Memory B cell (primary cell): ENCODE data around the gene ANKRD10.
"Not testable (repeated sequence)": the region's sequence is repeated elsewhere in the genome, so short reads cannot be mapped to it uniquely, and the experiment has no call there.

Experiments
- ATAC-seq: fragments of 150-1000 bp; cut with Tn5 transposase; 2 replicates; pipeline ENCODE4 v1.10.0; 2021; ENCODE audit warnings: low read depth, mild to moderate bottlenecking, moderate library complexity
- DNase-seq, 2 donors: peaks; one replicate each; pipeline ENCODE4 v3.0.0; 2022; ENCODE audit warnings: low spot score in 2 of 2
- H3K27ac Mint-ChIP-seq: one replicate; pipeline ENCODE4 v1.8.0; 2022; ENCODE audit warnings: mild to moderate bottlenecking, moderate library complexity, mixed read lengths
- H3K27me3 Mint-ChIP-seq: one replicate; pipeline ENCODE4 v1.8.0; 2022; ENCODE audit warnings: mixed read lengths
- H3K36me3 Mint-ChIP-seq: one replicate; pipeline ENCODE4 v1.8.0; 2022; ENCODE audit warnings: mild to moderate bottlenecking, mixed read lengths
- H3K4me1 Mint-ChIP-seq: one replicate; pipeline ENCODE4 v1.8.0; 2022; ENCODE audit warnings: mixed read lengths
- H3K4me3 Mint-ChIP-seq: one replicate; pipeline ENCODE4 v1.8.0; 2022; ENCODE audit warnings: mild to moderate bottlenecking, moderate library complexity, mixed read lengths
- H3K9me3 Mint-ChIP-seq: one replicate; pipeline ENCODE4 v1.8.0; 2022; ENCODE audit warnings: mixed read lengths

Gene ANKRD10

DNA sequence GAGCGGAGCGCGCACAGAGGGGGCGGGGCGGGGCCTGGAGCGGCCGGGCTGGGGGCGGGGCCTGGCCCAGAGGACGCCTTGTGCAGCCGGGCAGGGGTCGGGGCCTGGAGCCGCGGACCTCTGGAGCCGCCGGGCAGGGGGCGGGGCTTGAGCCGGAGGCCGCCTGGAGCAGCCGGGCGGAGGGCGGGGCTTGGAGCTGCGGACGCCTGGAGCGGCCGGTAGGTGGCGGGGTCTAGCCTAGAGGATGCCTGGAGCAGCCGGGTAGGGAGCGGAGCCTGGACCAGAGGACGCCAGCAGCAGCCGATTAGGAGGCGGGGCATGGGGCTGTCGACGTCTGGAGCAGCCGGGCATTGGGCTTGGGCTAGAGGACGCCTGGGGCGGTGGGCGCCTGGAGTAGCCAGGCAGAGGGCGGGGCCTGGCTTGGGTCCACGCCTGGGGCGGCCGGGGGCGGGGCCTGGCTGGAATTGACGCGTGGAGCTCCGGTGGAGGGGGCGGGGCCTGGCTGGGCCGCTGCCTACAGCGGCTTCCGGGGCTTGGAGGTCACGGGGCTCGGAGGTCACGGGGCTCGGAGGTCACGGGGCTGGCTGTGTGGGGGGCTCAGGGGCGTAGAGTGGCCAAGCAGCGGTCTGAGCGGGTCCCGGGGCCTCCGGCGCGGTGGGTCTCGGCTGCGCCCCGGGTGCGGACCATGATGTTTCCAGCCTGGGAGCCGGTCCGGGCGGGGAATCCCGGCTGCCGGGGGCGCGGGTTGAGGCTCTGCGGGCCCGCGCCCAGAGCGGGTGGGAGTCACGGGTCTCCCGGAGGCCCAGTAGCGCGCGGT lies at the start of gene ANKRD10:
ANKRD10 (minus strand) TSS at position 13 of the 817 bp plus-strand sequence. CDS start 135 bp downstream, outside the sequence.
- H3K9me3 Mint-ChIP-seq = no peaks in the 10 kb centered on the region
- peaks cover 42% of the 10 kb centered on the region for H3K4me1 Mint-ChIP-seq
- DNase-seq = peak; percentile 96 to 97
- no peaks in the 10 kb centered on the region for H3K27me3 Mint-ChIP-seq
- peak within 1 kb of the TSS; percentile 95 for H3K27ac Mint-ChIP-seq
- ATAC-seq = peak; percentile 70
- H3K4me3 Mint-ChIP-seq = peak within 1 kb of the TSS; percentile 97
- peaks cover 2% of the 10 kb centered on the region for H3K36me3 Mint-ChIP-seq

DNA sequence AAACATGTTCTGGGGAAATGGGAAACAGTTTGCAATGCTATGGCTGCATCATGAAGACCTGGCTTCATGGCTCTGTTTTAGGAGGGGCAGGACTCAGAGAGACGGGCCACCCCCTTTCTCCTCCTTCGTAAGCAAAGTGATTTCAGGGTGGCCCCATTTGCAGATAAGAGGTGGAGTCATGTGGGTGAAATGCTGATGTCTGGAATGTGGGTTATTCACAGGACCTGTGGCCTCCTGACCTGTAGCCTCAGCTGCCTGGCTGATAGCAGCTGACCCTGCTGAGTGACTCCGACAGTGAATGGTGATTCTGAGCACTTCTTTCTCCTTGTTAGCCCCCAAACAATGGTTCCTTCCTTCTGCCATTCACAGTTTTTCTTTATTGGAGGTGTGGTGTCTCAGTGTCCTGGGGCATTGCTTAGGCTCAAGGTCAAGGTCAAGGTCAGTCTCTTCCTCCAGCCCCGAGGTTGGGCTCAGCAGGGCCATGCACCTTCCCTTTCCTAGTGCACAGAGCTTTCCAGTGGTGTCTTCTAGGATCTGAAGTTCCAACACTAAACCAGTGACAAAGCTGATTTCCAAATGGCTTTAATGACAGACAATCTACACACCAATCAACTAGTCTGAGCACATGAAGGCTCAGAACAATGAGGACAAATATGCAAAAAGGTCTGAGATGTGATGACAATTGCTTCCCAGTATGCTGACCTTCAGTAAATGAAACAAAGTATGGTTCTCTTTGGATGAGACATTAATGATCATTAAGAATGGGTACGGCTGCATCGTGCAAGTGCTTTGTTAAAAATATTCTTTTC lies 49.6 kb upstream of the ANKRD10 start:
- Mint-ChIP-seq H3K27ac (no peak overlapping the region), H3K27me3 (peaks cover 4% of the 10 kb centered on the region), H3K4me3 (no peak overlapping the region), H3K9me3 (peaks cover 15% of the 10 kb centered on the region), H3K36me3 (peaks cover 8% of the 10 kb centered on the region), H3K4me1 (no peaks in the 10 kb centered on the region)
- no peak for ATAC-seq
- no peak for DNase-seq

DNA sequence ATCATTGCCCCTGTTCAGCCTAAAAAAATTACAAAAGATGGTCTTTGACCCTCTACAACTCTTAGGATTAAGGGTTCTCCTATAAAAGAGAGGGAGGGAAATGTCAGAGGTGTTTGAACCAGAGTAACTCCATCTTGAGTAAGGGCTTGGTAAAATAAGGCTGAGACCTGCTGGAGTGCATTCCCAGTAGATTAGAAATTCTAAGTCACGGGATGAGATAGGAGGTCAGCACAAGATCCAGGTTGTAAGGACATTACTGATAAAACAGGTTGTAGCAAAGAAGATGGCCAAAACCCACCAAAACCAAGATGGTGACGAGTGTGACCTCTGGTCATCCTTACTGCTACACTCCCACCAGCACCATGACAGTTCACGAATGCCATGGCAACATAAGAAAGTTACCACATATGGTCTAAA lies 48.7 kb upstream of the ANKRD10 start:
- Mint-ChIP-seq H3K9me3 (peaks cover 15% of the 10 kb centered on the region), H3K27me3 (peaks cover 4% of the 10 kb centered on the region), H3K27ac (no peak overlapping the region), H3K4me1 (no peaks in the 10 kb centered on the region), H3K36me3 (peaks cover 8% of the 10 kb centered on the region), H3K4me3 (no peak overlapping the region)
- DNase-seq (no peak), ATAC-seq (no peak)

DNA sequence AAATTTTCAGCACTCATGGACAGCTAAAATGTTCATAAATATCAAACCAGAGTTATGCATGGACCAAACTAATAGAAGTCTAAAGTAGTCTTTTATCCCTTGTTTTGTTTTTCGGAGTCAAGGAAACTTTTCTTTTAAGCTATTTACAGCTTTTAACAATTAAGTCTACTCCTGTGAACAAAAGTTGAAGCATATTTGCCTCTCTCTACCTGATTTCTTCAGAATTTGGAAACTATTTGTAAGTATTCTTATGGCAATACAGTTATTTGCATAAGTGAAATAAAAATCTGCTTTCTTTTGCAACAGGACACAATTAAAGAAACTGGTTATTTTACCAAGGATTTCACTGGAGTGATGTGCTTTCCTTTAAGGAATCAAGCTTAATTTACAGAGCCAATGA lies 47.1 kb upstream of the ANKRD10 start:
- Mint-ChIP-seq H3K27me3 (peaks cover 2% of the 10 kb centered on the region), H3K36me3 (peaks cover 8% of the 10 kb centered on the region), H3K27ac (no peak overlapping the region), H3K9me3 (peaks cover 13% of the 10 kb centered on the region), H3K4me1 (no peaks in the 10 kb centered on the region), H3K4me3 (no peak overlapping the region)
- no peak for DNase-seq
- ATAC-seq = no peak

DNA sequence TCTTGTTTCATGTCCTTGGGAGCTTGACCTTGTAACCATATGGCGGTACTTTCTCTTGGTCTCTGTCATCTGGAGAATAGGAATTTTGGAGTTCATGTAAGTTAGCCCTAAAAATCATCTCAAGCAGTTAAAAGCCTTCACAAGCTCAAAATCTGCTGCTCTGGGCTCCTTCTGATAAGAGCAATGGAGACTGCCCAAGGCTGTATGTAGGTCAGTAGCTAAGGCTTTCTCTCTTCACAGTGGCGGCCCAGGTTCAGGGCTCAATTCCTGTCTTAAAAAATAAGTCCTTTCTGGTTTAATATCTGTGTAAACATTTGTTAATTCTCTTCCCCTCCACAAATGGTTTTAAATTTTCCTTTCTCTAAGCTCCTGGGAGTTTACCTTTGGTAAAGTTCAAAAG lies 45.3 kb upstream of the ANKRD10 start:
- Mint-ChIP-seq H3K9me3 (peaks cover 7% of the 10 kb centered on the region), H3K4me1 (no peaks in the 10 kb centered on the region), H3K27ac (no peak overlapping the region), H3K36me3 (peaks cover 3% of the 10 kb centered on the region), H3K4me3 (no peak overlapping the region), H3K27me3 (no peaks in the 10 kb centered on the region)
- DNase-seq (no peak), ATAC-seq (no peak)

DNA sequence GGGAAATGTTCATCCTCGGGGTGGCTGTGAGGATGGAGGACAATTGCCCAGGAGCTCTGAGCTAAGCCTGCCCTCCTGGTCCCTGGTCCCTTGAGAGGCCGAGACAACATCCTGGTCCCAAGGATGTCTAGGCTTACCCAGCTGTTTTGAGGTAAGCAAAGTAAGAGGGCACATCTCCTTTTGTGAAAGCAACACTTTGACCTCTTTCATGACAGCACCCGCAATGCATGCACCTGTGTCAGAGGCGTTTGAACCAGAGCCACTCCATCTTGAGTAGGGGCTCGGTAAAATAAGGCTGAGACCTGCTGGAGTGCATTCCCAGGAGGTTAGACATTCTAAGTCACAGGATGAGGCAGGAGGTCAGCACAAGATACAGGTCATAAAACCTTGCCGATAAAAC lies 43.1 kb upstream of the ANKRD10 start:
- DNase-seq (no peak), ATAC-seq (no peak)
- Mint-ChIP-seq H3K9me3 (peaks cover 2% of the 10 kb centered on the region), H3K27ac (no peak overlapping the region), H3K4me1 (no peaks in the 10 kb centered on the region), H3K27me3 (no peaks in the 10 kb centered on the region), H3K36me3 (no peaks in the 10 kb centered on the region), H3K4me3 (no peak overlapping the region)

DNA sequence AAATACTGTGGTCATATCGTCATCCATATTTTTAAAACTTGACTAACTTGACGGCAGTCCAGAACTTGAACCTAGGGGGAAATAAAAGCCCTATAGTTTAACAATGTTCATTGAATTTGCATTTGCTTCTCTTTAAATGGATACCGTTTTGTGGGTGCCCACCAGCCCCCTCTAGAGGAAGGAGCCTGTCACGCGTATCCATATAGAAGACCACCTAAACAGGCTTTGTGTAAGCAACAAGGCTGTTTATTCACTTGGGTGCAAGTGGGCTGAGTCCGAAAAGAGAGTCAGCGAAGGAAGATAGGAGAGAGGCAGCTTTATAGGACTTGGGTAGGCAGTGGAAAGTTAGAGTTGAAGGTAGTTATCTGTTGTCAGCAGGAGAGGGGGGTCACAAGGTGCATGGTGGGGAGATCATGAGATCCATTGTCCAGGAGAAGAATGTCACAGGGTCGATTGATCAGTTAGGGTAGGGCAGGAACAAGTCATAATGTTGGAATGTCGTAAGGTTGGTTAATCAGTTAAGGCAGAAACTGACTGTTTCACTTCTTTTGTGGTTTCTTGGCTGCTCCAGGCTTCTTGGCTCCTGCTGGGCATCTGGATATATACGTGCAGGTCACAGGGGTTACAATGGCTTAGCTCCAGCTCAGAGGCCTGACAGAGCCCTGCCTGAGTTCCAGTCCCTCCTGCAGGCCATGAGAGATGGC lies 42.5 kb upstream of the ANKRD10 start:
- no peak overlapping the region for H3K27ac Mint-ChIP-seq

DNA sequence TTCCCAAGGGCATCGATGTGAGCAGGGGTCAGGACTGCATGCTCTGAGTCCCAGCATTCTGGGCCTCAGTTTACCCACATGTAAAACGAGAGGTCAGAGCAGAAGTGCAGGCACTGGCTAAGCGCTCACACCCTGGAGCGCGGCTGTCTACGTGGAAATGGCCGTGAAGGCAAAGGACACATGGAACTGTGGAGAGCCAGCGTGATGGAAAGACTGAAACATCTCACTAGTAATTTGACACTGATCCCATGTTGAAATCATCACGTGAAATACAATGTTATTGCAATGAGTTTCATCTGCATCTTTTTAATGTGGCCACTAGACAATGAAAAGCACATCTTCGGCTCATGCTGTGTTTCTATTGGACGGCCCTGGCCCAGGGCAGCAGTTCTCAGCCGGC lies 41.3 kb upstream of the ANKRD10 start:
- not testable (repeated sequence) for H3K4me3 Mint-ChIP-seq, DNase-seq, ATAC-seq, H3K36me3 Mint-ChIP-seq, H3K27ac Mint-ChIP-seq, H3K9me3 Mint-ChIP-seq, H3K4me1 Mint-ChIP-seq, H3K27me3 Mint-ChIP-seq

More for the DNA sequence above, 42.5 kb upstream of the ANKRD10 start:
- Mint-ChIP-seq H3K4me1 (no peaks in the 10 kb centered on the region), H3K27me3 (no peaks in the 10 kb centered on the region), H3K36me3 (no peaks in the 10 kb centered on the region), H3K9me3 (no peaks in the 10 kb centered on the region), H3K4me3 (no peak overlapping the region)
- ATAC-seq (no peak), DNase-seq (no peak)

DNA sequence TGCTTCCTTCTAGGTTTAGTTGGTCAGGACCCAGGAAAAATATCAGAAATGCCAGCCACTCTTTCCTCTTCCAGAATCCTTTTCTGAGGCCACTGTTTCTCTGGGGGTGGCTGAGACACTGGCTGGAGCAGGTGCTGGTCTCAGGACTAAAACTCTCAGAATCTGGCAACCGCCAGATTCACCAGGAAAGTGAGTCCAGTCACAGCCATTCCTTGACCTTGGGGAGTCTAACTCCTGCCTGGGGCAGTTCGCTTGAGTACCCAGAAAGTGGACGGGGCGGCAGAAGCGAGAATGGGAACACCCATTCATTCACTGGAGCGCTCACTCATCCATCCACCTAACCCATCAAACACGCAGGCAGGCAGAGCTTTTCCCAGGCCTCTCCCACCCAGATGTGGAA lies 40.7 kb upstream of the ANKRD10 start:
- H3K4me1 Mint-ChIP-seq, H3K9me3 Mint-ChIP-seq, H3K27me3 Mint-ChIP-seq, H3K4me3 Mint-ChIP-seq, H3K27ac Mint-ChIP-seq, ATAC-seq, DNase-seq, H3K36me3 Mint-ChIP-seq: not testable (repeated sequence)

DNA sequence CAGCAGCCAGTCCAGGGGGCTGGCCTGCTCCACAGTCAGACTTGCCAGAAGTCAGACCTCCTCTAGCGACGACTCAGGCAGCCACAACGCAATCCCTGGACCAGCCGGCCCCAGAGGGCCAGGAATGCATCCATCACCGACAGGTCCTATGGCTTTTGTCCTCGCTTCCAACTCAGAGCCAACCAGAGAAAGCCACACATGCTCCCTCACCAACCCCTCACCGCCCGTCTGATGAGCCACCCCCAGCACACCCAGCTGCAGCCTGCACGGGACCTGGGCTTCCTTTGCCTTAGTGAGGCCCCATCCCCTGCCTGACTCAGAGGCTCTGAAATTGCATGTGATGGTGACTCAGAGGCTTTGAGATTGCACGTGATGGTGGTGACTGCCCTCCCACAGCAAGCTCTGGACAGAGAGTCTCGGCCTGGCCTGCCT lies 40.2 kb upstream of the ANKRD10 start:
- H3K36me3 Mint-ChIP-seq, H3K27me3 Mint-ChIP-seq, DNase-seq, H3K4me1 Mint-ChIP-seq, ATAC-seq, H3K9me3 Mint-ChIP-seq, H3K27ac Mint-ChIP-seq, H3K4me3 Mint-ChIP-seq: not testable (repeated sequence)

DNA sequence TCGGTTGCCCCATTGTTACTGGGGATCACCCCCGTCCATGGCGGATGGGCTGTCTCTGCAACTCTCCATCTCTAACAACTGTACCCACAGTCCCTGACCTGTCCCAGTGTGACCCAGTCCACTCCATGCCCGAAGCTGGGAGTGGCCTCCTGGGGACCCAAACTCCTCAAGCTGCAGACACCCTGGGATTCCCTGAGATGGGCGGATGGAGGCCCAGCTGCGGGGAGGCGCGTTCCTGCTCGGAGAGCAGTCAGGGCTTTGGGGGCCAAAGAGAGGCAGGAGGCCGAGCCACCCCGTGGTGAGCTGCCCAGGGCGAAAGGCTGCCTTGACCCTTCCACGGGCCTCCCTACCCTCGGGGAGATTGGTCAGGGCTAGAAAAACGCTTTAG lies 39.7 kb upstream of the ANKRD10 start:
- not testable (repeated sequence) for DNase-seq, H3K27me3 Mint-ChIP-seq, H3K4me1 Mint-ChIP-seq, H3K27ac Mint-ChIP-seq, H3K4me3 Mint-ChIP-seq, H3K36me3 Mint-ChIP-seq, ATAC-seq, H3K9me3 Mint-ChIP-seq

DNA sequence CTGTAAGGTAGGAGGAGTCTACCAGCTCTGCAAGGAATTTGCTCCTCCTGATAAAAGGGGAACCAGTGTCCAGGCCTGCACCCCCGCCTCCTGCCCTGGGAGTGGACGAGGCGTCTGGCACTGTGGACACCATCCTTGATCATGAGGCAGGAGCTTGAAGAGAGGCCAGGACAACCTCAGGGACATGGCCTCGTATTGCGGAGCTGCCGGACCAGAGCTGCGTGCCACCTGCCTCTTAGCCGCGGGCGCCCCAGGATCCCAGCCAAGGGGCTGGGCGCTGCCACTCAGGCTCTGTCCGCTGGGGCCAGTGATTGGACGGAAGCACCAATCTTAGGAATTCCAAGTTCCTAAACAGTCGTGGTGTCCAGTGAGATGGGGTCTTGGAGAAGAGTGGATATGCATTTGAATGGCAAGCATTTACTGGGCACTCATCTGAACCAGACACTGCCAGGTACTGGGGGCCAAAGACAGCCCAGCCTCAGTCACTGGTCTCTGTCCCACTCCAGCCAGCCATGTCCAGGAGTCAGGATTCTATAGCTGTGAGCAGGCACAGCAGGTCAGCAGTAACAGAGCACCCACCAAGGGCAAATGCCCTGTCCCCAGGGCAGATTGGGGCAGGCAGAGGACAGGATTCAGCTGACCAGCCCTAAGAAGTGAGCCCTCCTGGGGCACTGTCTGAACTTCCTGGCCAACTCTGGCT lies 39.1 kb upstream of the ANKRD10 start:
- ATAC-seq = no peak
- Mint-ChIP-seq H3K4me3 (no peak overlapping the region), H3K36me3 (no peaks in the 10 kb centered on the region), H3K27me3 (peaks cover 3% of the 10 kb centered on the region), H3K4me1 (peaks cover 2% of the 10 kb centered on the region), H3K9me3 (no peaks in the 10 kb centered on the region), H3K27ac (no peak overlapping the region)
- no peak for DNase-seq

DNA sequence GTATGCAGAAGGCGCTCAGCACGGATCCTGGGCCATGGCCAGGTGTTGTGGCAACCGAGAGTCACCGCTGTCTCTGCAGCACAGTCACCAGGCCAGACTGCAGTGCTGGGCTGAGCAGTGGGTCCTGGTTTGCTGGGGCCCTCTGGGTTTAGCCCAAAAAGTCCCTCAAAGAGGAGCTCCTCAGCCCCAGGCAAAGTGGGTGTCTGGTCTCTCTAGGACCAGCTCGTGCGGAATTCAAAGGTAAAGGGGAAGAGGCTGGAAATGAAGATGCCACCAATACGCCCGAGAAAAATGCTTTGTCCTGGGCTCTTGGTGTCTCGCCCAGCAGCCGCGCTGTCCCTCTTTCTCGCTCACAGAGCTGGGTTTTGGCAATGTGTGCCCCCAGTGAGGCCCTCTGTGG lies 38.5 kb upstream of the ANKRD10 start:
- H3K9me3 Mint-ChIP-seq = no peaks in the 10 kb centered on the region
- DNase-seq = no peak
- H3K4me3 Mint-ChIP-seq = no peak overlapping the region
- peaks cover 3% of the 10 kb centered on the region for H3K27me3 Mint-ChIP-seq
- no peaks in the 10 kb centered on the region for H3K36me3 Mint-ChIP-seq
- no peak for ATAC-seq
- no peak overlapping the region for H3K27ac Mint-ChIP-seq
- peaks cover 2% of the 10 kb centered on the region for H3K4me1 Mint-ChIP-seq
